ENCODE results near the gene HNRNPC.

The HNRNPC gene

GRCh38 chr14:21210023-21210422 is 59.2 kb downstream of the HNRNPC start:
- DNase-seq (ENCODE audit: low read depth in 2 of 2): no peak

- DNase-seq (ENCODE audit: low read depth in 2 of 2): no peak
Measured at GRCh38 chr14:21209185-21209584, 60.1 kb downstream of the HNRNPC start.

- no peak for DNase-seq (ENCODE audit: low read depth in 2 of 2)
Measured at GRCh38 chr14:21208554-21208953, 60.7 kb downstream of the HNRNPC start.

GRCh38 chr14:21206753-21207684 is 62.2 kb downstream of the HNRNPC start:
- no peak for DNase-seq (ENCODE audit: low read depth in 2 of 2)

- no peak for DNase-seq (ENCODE audit: low read depth in 2 of 2)
Measured at GRCh38 chr14:21205678-21206581, 63.3 kb downstream of the HNRNPC start.

GRCh38 chr14:21205026-21205677 is 64.1 kb downstream of the HNRNPC start:
- no peak for DNase-seq (ENCODE audit: low read depth in 2 of 2)

- no peak for DNase-seq (ENCODE audit: low read depth in 2 of 2)
Measured at GRCh38 chr14:21204167-21205025, 64.8 kb downstream of the HNRNPC start.

GRCh38 chr14:21203470-21204166 is 65.6 kb downstream of the HNRNPC start:
- DNase-seq (ENCODE audit: low read depth in 2 of 2): no peak

- no peak for DNase-seq (ENCODE audit: low read depth in 2 of 2)
Measured at GRCh38 chr14:21202463-21203358, 66.5 kb downstream of the HNRNPC start.

GRCh38 chr14:21201732-21202462 is 67.3 kb downstream of the HNRNPC start:
- no peak for DNase-seq (ENCODE audit: low read depth in 2 of 2)

- no peak for DNase-seq (ENCODE audit: low read depth in 2 of 2)
Measured at GRCh38 chr14:21200752-21201461, 68.3 kb downstream of the HNRNPC start.

- no peak for DNase-seq (ENCODE audit: low read depth in 2 of 2)
Measured at GRCh38 chr14:21199611-21200560, 69.4 kb downstream of the HNRNPC start.

- no peak for DNase-seq (ENCODE audit: low read depth in 2 of 2)
Measured at GRCh38 chr14:21197418-21198205, 71.6 kb downstream of the HNRNPC start.

GRCh38 chr14:21194597-21194996 is 74.6 kb downstream of the HNRNPC start:
- DNase-seq (ENCODE audit: low read depth in 2 of 2): no peak

- no peak for DNase-seq (ENCODE audit: low read depth in 2 of 2)
Measured at GRCh38 chr14:21192875-21193535, 76.2 kb downstream of the HNRNPC start.

- DNase-seq (ENCODE audit: low read depth in 2 of 2): no peak
Measured at GRCh38 chr14:21192447-21192822, 76.8 kb downstream of the HNRNPC start.
